GM23338 (cell line): ENCODE measurements around the gene SLC9A2. TPM values are rescaled to one million over a fixed set of nuclear protein-coding genes. Genes with fewer than 3 reads are reported as not detected.

Source experiments
- ATAC-seq: fragments of 200-7000 bp; cut with Tn5 transposase; 3 replicates; pipeline ENCODE4 v1.9.1; 2020
- DNase-seq: peaks from one replicate; pipeline ENCODE4 v3.0.0-alpha.2; 2015; ENCODE audit warnings: low spot score
- H2AFZ ChIP-seq: fragments of 200-600 bp; sonication (generic); 2 replicates; pipeline ENCODE4 v1.8.0; 2016; ENCODE audit warnings: antibody characterized with exemption, mild to moderate bottlenecking, moderate library complexity
- H3F3A ChIP-seq: fragments of 200-600 bp; sonication (generic); replicated peaks from 2 replicates; pipeline ENCODE4 v1.8.0; 2017; ENCODE audit warnings: antibody characterized with exemption, mixed run types, low read depth
- H3K27ac ChIP-seq: fragments of 200-600 bp; sonication (generic); 2 replicates; pipeline ENCODE4 v1.6.1; 2016; ENCODE audit warnings: low read depth
- H3K27me3 ChIP-seq: fragments of 200-600 bp; sonication (generic); 2 replicates; pipeline ENCODE4 v1.8.0; 2016; ENCODE audit warnings: mild to moderate bottlenecking, mixed run types, moderate library complexity; ENCODE audit not compliant: insufficient read depth
- H3K36me3 ChIP-seq: fragments of 200-600 bp; sonication (generic); 2 replicates; pipeline ENCODE4 v1.8.0; 2016; ENCODE audit warnings: mild to moderate bottlenecking; ENCODE audit not compliant: insufficient read depth
- H3K4me1 ChIP-seq: fragments of 200-600 bp; sonication (generic); 2 replicates; pipeline ENCODE4 v1.8.0; 2016; ENCODE audit warnings: mild to moderate bottlenecking, moderate library complexity; ENCODE audit not compliant: insufficient read depth
- H3K4me2 ChIP-seq: fragments of 200-600 bp; sonication (generic); 2 replicates; pipeline ENCODE4 v1.7.1; 2017; ENCODE audit warnings: mixed run types
- H3K4me3 ChIP-seq: fragments of 200-600 bp; sonication (generic); 2 replicates; pipeline ENCODE4 v1.6.1; 2016; ENCODE audit warnings: mixed run types
- H3K79me2 ChIP-seq: fragments of 200-600 bp; sonication (generic); replicated peaks from 2 replicates; pipeline ENCODE4 v1.8.0; 2017; ENCODE audit warnings: mild to moderate bottlenecking; ENCODE audit not compliant: insufficient read depth
- H3K9me2 ChIP-seq: fragments of 200-600 bp; sonication (generic); 2 replicates; pipeline ENCODE4 v1.8.0; 2017; ENCODE audit not compliant: insufficient read depth
- H4K20me1 ChIP-seq: fragments of 200-600 bp; sonication (generic); replicated peaks from 2 replicates; pipeline ENCODE4 v1.8.0; 2017; ENCODE audit warnings: mild to moderate bottlenecking; ENCODE audit not compliant: insufficient read depth
- H3K27ac Mint-ChIP-seq: 2 replicates; pipeline ENCODE4 v1.8.0; 2020; ENCODE audit warnings: inconsistent platforms, mild to moderate bottlenecking, moderate library complexity, mixed read lengths
- H3K27me3 Mint-ChIP-seq: 3 replicates; pipeline ENCODE4 v1.8.0; 2022; ENCODE audit warnings: low read depth, mild to moderate bottlenecking, moderate library complexity, mixed read lengths, inconsistent platforms; ENCODE audit not compliant: insufficient read depth, poor library complexity
- H3K36me3 Mint-ChIP-seq: 3 replicates; pipeline ENCODE4 v1.8.0; 2021; ENCODE audit warnings: low read depth, mild to moderate bottlenecking, inconsistent platforms, moderate library complexity, mixed read lengths
- H3K4me1 Mint-ChIP-seq: 3 replicates; pipeline ENCODE4 v1.8.0; 2020; ENCODE audit warnings: mild to moderate bottlenecking, inconsistent platforms, mixed read lengths
- H3K4me3 Mint-ChIP-seq: 3 replicates; pipeline ENCODE4 v1.8.0; 2021; ENCODE audit warnings: moderate library complexity, mild to moderate bottlenecking, inconsistent platforms, mixed read lengths
- H3K9me3 Mint-ChIP-seq: 3 replicates; pipeline ENCODE4 v1.8.0; 2020; ENCODE audit warnings: moderate library complexity, mild to moderate bottlenecking, inconsistent platforms, mixed read lengths
- CREB1 ChIP-seq: fragments of 250-450 bp; sonication (Bioruptor Pico); IDR thresholded peaks from 2 replicates; pipeline ENCODE4 v1.5.0; 2020; ENCODE audit warnings: low read depth, mild to moderate bottlenecking, moderate library complexity
- ETS1 ChIP-seq: IDR thresholded peaks from 2 replicates; pipeline ENCODE4 v1.6.1; 2016; ENCODE audit warnings: antibody characterized with exemption
- EZH2 ChIP-seq: fragments of 200-600 bp; sonication (generic); IDR thresholded peaks from one replicate; pipeline ENCODE4 v1.8.0; 2017; ENCODE audit warnings: antibody characterized with exemption, mild to moderate bottlenecking, low read depth; ENCODE audit not compliant: unreplicated experiment
- EZH2phosphoT487 ChIP-seq: fragments of 200-600 bp; sonication (generic); IDR thresholded peaks from one replicate; pipeline ENCODE4 v1.8.1; 2018; ENCODE audit warnings: antibody characterized with exemption; ENCODE audit not compliant: unreplicated experiment
- JUNB ChIP-seq: IDR thresholded peaks from one replicate; pipeline ENCODE4 v1.6.1; 2016; ENCODE audit warnings: antibody characterized with exemption; ENCODE audit not compliant: unreplicated experiment
- NANOG ChIP-seq: IDR thresholded peaks from 2 replicates; pipeline ENCODE4 v1.6.1; 2016; ENCODE audit warnings: antibody characterized with exemption, borderline replicate concordance
- POLR2AphosphoS5 ChIP-seq: IDR thresholded peaks from 2 replicates; pipeline ENCODE4 v1.6.1; 2016; ENCODE audit warnings: antibody characterized with exemption, low read depth
- REST ChIP-seq: IDR thresholded peaks from one replicate; pipeline ENCODE4 v1.6.1; 2018; ENCODE audit warnings: antibody characterized with exemption; ENCODE audit not compliant: unreplicated experiment
- STAT1 ChIP-seq: IDR thresholded peaks from one replicate; pipeline ENCODE4 v1.6.1; 2016; ENCODE audit warnings: antibody characterized with exemption; ENCODE audit not compliant: unreplicated experiment
- ZNF114 ChIP-seq: fragments of 250-450 bp; sonication (Bioruptor Pico); IDR thresholded peaks from 2 replicates; pipeline ENCODE4 v1.5.0; 2020; ENCODE audit warnings: mild to moderate bottlenecking, moderate library complexity
- ZNF331 ChIP-seq: fragments of 250-450 bp; sonication (Bioruptor Pico); IDR thresholded peaks from 2 replicates; pipeline ENCODE4 v1.5.0; 2020; ENCODE audit warnings: low read depth, mild to moderate bottlenecking, moderate library complexity
- ZNF462 ChIP-seq: fragments of 250-450 bp; sonication (Bioruptor Pico); IDR thresholded peaks from 2 replicates; pipeline ENCODE4 v1.5.0; 2020; ENCODE audit warnings: mild to moderate bottlenecking, moderate library complexity
- polyA plus RNA-seq: library from polyadenylated mRNA; unstranded; fragments of >200 nt; fragmentation: Nextera tagmentation; extraction: Ambion mirVana; gene quantifications from 2 replicates; pipeline ENCODE4 v1.2.1, GENCODE V29; 2016
- total RNA-seq: library from RNA; depleted of rRNA; stranded (reverse); fragments of >200 nt; shearing (Covaris generic); gene quantifications from 2 replicates; pipeline ENCODE4 v1.2.3, GENCODE V29; 2014
- TF ChIP-seq, protein P1 (sequence below), 2 experiments: fragments of 200-600 bp in 1 of 2; sonication (generic) in 1 of 2; conservative IDR thresholded peaks; 2 replicates each; pipeline versions ENCODE4 v1.5.1 to v1.6.1; 2016 to 2017; ENCODE audit warnings: antibody characterized with exemption in 2 of 2, low read depth in 2 of 2, mild to moderate bottlenecking in 2 of 2, moderate library complexity in 1 of 2

SLC9A2 gene
- total and polyA plus RNA-seq, 2 experiments from 2014 or later, result 0.03 to 0.24 TPM

DNA sequence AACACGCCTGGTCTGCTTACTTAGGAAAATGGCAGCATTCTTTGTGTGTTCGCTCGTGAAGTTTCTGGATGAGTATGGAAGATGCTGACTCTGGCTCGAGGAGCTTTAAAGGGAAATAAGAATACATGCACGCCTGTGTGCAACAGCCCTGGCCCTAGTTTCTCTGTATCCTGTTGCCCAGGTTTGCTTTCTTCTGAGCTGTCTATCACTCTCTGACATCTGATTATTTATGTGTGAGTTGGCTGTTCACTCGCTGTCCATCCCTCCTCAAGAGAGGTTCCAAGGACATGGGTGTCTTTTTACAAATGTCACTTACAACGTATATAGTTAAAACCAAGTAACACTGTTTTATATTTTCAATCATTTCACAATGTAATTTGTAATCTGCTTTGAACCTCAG is 16.0 kb downstream of the SLC9A2 start:
- H4K20me1 ChIP-seq, result no peaks in the 10 kb centered on the region
- no peaks in the 10 kb centered on the region for H3K9me3 Mint-ChIP-seq
- no peaks in the 10 kb centered on the region for H3K9me2 ChIP-seq
- H3K36me3 ChIP-seq, result no peaks in the 10 kb centered on the region
- DNase-seq (no peak), ATAC-seq (no peak)
- H3K79me2 ChIP-seq, result no peaks in the 10 kb centered on the region
- H3F3A ChIP-seq, result no peaks in the 10 kb centered on the region
- H3K4me1 Mint-ChIP-seq, result peaks cover 8% of the 10 kb centered on the region
- H3K4me3 Mint-ChIP-seq, result no peak overlapping the region
- no peak overlapping the region for H2AFZ ChIP-seq
- H3K27ac ChIP-seq, result no peak overlapping the region
- no peaks in the 10 kb centered on the region for H3K27me3 Mint-ChIP-seq
- H3K4me2 ChIP-seq, result no peak overlapping the region
- no peak overlapping the region for H3K27ac Mint-ChIP-seq
- TF ChIP-seq CREB1 (CRISPR knock-in tag) (no peak), JUNB (no peak), EZH2 (no peak), REST (no peak), NANOG (no peak), ETS1 (no peak), ZNF114 (no peak), POLR2AphosphoS5 (no peak), EZH2phosphoT487 (no peak), STAT1 (no peak), ZNF462 (CRISPR knock-in tag) (no peak), ZNF331 (CRISPR knock-in tag) (no peak)
- TF ChIP-seq, protein P1, sequence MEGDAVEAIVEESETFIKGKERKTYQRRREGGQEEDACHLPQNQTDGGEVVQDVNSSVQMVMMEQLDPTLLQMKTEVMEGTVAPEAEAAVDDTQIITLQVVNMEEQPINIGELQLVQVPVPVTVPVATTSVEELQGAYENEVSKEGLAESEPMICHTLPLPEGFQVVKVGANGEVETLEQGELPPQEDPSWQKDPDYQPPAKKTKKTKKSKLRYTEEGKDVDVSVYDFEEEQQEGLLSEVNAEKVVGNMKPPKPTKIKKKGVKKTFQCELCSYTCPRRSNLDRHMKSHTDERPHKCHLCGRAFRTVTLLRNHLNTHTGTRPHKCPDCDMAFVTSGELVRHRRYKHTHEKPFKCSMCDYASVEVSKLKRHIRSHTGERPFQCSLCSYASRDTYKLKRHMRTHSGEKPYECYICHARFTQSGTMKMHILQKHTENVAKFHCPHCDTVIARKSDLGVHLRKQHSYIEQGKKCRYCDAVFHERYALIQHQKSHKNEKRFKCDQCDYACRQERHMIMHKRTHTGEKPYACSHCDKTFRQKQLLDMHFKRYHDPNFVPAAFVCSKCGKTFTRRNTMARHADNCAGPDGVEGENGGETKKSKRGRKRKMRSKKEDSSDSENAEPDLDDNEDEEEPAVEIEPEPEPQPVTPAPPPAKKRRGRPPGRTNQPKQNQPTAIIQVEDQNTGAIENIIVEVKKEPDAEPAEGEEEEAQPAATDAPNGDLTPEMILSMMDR (conservative IDR thresholded peaks at IDR 0.05; ENCODE audit: low read depth in 2 of 2), result no peak
- no peak overlapping the region for H3K4me3 ChIP-seq
- peaks cover 7% of the 10 kb centered on the region; the same call in 1 of the 2 replicates for H3K4me1 ChIP-seq
- H3K36me3 Mint-ChIP-seq, result no peaks in the 10 kb centered on the region
- no peaks in the 10 kb centered on the region for H3K27me3 ChIP-seq
